Fibroblast of pulmonary artery (primary cell): ENCODE measurements around the gene PLEKHM3.
A peak's percentile ranks its signal among the peaks of the same experiment; 100 is the strongest.

ENCODE experiments used
- DNase-seq: peaks from one replicate; pipeline ENCODE4 v3.0.0-alpha.2; 2010; ENCODE audit warnings: low read depth
- H3K4me3 ChIP-seq: replicated peaks from 2 replicates; pipeline ENCODE4 v1.5.1; 2011; ENCODE audit warnings: low read depth, mild to moderate bottlenecking, control low read depth, low read length, moderate library complexity
- TF ChIP-seq, protein P1 (sequence below): IDR thresholded peaks from 2 replicates; pipeline ENCODE4 v1.5.1; 2011; ENCODE audit warnings: mild to moderate bottlenecking, control low read depth, low read length, inconsistent platforms; ENCODE audit errors: missing control alignments

Gene PLEKHM3

DNA sequence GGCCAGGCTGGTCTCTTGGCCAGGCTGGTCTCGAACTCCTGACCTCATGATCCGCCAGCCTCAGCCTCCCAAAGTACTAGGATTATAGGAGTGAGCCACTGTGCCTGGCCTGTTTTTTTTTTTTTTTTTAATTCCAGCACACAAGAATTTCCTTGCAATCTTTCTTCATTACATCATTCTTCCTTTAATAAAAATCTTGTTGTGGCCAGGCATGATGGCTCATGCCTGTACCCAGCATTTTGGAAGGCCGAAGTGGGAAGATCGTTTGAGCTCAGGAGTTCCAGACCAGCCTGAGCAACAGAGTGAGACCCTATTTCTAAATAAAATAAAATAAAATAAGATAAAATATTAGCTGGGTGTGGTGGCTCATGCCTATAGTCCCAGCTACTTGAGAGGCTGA is 21.4 kb upstream of the PLEKHM3 start:
- DNase-seq = no peak
- H3K4me3 ChIP-seq = no peak overlapping the region
- TF ChIP-seq, protein P1, sequence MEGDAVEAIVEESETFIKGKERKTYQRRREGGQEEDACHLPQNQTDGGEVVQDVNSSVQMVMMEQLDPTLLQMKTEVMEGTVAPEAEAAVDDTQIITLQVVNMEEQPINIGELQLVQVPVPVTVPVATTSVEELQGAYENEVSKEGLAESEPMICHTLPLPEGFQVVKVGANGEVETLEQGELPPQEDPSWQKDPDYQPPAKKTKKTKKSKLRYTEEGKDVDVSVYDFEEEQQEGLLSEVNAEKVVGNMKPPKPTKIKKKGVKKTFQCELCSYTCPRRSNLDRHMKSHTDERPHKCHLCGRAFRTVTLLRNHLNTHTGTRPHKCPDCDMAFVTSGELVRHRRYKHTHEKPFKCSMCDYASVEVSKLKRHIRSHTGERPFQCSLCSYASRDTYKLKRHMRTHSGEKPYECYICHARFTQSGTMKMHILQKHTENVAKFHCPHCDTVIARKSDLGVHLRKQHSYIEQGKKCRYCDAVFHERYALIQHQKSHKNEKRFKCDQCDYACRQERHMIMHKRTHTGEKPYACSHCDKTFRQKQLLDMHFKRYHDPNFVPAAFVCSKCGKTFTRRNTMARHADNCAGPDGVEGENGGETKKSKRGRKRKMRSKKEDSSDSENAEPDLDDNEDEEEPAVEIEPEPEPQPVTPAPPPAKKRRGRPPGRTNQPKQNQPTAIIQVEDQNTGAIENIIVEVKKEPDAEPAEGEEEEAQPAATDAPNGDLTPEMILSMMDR = no peak

DNA sequence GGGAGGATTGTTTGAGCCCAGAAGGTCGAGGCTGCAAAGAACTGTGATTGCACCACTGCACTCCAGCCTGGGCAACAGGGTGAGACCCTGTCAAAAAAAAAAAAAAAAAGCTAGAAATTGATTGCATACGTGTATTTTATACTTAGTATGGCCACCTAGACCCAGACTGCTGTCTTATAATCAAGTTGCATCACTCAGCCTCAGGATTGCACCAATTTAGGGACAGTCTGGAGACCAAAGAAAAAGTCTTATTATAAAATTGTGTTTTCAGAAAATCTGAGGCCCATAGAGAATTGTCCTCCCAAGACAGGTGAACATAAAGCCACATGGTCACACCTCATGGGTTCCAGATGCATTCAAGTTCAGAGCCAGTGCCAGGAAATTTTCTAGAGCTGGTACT is 17.1 kb upstream of the PLEKHM3 start:
- TF ChIP-seq, protein P1 = no peak
- H3K4me3 ChIP-seq = no peak overlapping the region
- no peak for DNase-seq

DNA sequence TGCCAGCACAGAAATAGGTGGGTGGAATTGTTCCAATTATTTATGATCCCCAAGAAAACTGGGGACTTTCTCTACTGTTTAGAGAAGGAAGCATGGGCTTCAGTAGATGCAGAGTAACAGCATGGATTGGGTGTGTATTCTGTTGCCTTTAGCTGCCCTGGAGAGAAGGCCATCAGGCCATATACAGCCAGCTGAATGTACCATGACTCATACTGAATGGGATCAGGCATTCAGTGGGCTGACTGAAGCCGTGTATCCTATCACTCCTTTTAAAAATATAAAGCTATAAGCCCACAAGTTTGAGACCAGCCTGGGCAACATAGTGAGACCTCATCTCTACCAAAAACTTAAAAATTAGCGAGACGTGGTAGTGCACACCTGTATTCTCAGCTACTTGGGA is 16.7 kb upstream of the PLEKHM3 start:
- DNase-seq = peak; percentile 30
- TF ChIP-seq, protein P1 = no peak
- no peak overlapping the region for H3K4me3 ChIP-seq

DNA sequence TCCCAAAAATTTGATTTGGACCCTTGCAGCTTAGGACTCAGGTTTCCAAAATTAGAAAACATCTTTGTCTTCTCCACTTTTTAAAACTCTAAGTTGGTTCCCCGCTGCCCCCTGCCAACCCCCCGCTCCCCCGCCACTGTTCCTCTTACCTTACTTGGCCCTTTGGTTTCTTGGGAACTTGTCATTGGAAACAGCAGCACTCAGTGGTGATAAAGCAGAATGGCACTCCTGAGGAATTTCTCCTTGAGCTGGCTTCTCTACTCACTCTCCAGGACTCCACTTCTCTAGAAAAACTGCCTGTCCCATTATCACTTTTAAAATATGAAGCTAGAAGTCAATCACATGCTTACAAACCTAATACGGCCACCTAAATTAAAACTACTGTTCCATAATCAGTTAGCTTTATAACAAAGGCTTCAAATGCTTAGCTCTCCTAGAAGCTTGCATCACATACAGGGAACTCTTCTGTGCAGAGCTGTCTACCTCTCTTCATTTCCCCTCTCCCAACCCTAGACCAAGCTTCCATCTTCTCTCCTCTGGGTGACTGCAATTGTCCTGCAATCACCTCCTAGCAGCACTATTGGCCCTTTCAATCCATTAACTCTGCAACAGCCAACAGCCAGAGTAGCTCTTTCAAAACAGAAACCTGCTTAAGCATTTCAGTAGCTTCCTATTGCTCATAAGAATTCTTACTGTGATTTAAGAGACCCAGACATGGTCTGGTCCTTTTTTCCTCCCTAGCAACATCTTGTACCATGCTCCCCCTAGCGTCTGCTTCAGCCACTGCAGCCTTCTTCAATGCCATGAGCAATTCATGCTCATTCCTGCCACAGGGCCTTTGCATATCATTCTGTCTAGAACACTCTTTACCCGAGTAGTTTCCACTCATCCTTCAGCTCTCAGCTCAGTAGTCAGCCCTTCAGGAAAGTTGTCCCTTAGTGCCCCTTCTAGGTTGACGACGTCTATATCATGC is 15.2 kb upstream of the PLEKHM3 start:
- TF ChIP-seq, protein P1 = peak; percentile 88
- no peak overlapping the region for H3K4me3 ChIP-seq
- DNase-seq = peak; percentile 85

DNA sequence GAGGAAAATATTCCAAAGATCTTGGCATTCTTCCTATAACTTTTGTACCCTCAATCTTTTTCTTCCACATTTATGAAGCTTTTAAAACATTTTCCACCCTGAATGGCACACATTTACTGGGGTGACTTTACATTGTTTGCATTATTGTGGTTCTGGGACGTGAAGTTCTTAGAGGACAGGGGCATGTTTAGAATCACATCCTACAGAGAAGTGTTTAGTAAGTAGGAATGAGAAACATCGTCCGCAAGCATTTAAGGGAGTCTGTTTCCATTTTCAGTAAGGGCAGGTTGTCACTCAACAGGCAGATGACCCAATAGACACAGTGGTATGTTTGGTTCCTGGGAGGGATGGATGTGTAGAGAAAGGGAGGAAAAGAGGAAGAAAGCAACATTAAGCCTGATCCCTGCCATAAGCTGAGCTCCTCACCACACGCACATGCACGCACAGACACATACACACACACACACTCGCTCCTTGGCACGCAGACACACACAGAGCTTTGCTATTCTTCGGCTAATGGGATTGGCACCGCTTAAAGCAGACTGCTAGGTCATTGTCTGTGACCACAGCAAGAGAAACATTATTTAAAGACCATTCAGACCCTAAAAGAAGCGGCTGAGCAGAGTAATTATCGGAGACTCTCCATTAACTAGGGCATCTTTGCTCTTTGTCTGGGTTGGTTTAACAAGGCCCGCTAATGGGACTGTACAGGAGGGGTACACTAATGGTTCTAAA is 14.2 kb upstream of the PLEKHM3 start:
- no peak overlapping the region for H3K4me3 ChIP-seq
- DNase-seq = no peak
- TF ChIP-seq, protein P1 = no peak

DNA sequence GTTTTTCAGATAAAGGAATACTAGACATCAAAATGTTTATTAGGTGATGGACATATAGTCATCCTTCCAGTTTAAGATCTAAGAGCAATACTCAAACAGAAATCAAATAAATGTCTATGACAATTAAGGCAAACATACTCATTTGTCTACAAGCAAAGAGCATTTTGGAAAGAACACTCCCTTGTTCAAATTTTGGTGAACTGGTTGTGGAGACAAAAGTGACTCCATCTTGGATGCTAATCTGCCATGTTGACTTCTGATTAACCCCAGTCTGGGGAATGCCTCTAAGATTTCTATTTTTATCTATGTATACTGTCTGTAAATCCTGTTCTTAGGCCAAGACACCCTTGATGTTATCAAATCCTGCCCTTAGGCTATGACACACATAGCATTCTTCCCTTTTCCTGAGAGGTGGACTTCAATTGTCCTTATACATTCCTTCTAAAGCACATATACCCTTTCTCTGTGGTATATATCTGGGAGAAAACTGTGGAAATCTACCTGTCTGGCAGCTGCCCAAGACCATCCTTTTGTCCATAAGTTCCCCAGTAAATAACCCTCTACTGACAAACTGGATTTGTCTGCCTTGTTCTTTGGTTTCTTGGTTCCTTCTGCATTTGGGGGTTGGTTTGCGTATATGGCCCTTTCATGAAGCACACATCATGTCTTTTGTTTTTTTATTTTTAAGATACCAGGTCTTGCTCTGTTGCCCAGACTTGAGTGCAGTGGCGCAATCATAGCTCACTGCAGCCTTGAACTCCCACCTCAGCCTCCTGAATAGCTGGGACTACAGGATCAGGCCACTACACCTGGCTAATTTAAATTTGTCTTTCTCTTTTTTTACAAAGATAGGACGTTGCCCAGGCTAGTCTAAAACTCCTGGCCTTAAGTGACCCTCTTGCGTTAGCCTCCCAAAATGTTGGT is 12.5 kb upstream of the PLEKHM3 start:
- TF ChIP-seq, protein P1 = no peak
- H3K4me3 ChIP-seq = no peak overlapping the region
- no peak for DNase-seq
